ENCODE data around the gene ZBTB26.

The ZBTB26 gene

GRCh38 chr9:122950263-122950662 is 19.0 kb upstream of the ZBTB26 start:
- TF ChIP-seq, protein P1, sequence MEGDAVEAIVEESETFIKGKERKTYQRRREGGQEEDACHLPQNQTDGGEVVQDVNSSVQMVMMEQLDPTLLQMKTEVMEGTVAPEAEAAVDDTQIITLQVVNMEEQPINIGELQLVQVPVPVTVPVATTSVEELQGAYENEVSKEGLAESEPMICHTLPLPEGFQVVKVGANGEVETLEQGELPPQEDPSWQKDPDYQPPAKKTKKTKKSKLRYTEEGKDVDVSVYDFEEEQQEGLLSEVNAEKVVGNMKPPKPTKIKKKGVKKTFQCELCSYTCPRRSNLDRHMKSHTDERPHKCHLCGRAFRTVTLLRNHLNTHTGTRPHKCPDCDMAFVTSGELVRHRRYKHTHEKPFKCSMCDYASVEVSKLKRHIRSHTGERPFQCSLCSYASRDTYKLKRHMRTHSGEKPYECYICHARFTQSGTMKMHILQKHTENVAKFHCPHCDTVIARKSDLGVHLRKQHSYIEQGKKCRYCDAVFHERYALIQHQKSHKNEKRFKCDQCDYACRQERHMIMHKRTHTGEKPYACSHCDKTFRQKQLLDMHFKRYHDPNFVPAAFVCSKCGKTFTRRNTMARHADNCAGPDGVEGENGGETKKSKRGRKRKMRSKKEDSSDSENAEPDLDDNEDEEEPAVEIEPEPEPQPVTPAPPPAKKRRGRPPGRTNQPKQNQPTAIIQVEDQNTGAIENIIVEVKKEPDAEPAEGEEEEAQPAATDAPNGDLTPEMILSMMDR (IDR thresholded peaks at IDR 0.05; ENCODE audit: low read depth, low read length, missing control alignments), result no peak
- no peak for DNase-seq (ENCODE audit: low read depth)
- H3K4me3 ChIP-seq (ENCODE audit: low read depth, low read length), result no peak overlapping the region

- DNase-seq (ENCODE audit: low read depth), result no peak
- TF ChIP-seq, protein P1 (IDR thresholded peaks at IDR 0.05; ENCODE audit: low read depth, low read length, missing control alignments), result no peak
- no peak overlapping the region for H3K4me3 ChIP-seq (ENCODE audit: low read depth, low read length)
Observed at GRCh38 chr9:122949696-122950095, 18.4 kb upstream of the ZBTB26 start.

DNA sequence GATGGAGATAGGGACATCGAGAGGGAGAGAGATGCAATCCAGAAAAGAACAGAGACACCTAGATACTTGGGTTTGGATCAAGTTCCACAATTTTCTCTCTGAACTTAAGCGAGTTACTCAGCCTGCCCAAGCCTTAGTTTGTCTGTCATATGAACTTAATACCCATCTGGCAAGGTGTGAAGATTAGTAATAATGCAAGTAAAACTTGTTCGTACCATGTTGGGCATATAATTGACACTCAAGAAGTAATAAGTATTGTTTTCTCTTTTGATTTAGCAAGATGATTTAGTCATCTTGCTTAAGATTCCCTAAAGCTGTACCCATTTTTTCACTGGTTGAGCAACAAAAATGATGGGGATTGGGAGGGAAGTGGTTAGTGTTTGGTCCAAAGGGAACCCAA is 17.0 kb upstream of the ZBTB26 start:
- no peak for DNase-seq (ENCODE audit: low read depth)
- TF ChIP-seq, protein P1 (IDR thresholded peaks at IDR 0.05; ENCODE audit: low read depth, low read length, missing control alignments), result no peak
- no peak overlapping the region for H3K4me3 ChIP-seq (ENCODE audit: low read depth, low read length)

DNA sequence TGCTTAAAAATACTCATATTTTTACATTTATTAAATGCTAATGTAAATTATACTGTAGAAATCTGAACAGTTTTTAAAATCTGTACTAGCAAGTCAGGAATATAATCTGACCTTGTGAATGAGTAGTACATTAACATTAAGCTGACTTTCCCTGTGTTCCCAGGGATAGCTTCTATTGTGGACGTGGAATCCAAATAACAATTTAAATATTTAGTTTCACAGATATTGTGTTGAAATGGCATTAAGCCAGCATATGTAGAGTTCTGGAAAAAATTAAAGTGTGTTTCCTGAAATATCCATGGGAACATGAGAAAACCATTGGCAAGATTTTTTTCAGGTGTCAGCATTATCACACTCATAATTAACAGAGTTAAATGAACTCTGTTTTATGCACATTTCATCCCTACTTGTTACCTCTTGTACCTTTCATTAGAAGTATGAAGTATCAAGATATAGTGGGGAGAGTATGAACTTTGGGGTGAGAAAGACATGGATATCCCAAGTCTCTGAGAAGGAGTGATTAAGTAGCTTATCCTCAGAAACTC is 15.2 kb upstream of the ZBTB26 start:
- no peak for DNase-seq (ENCODE audit: low read depth)
- TF ChIP-seq, protein P1 (IDR thresholded peaks at IDR 0.05; ENCODE audit: low read depth, low read length, missing control alignments), result no peak
- no peak overlapping the region for H3K4me3 ChIP-seq (ENCODE audit: low read depth, low read length)

GRCh38 chr9:122944960-122945888 is 13.9 kb upstream of the ZBTB26 start:
- DNase-seq (ENCODE audit: low read depth), result no peak
- no peak overlapping the region for H3K4me3 ChIP-seq (ENCODE audit: low read depth, low read length)
- TF ChIP-seq, protein P1 (IDR thresholded peaks at IDR 0.05; ENCODE audit: low read depth, low read length, missing control alignments), result no peak

DNA sequence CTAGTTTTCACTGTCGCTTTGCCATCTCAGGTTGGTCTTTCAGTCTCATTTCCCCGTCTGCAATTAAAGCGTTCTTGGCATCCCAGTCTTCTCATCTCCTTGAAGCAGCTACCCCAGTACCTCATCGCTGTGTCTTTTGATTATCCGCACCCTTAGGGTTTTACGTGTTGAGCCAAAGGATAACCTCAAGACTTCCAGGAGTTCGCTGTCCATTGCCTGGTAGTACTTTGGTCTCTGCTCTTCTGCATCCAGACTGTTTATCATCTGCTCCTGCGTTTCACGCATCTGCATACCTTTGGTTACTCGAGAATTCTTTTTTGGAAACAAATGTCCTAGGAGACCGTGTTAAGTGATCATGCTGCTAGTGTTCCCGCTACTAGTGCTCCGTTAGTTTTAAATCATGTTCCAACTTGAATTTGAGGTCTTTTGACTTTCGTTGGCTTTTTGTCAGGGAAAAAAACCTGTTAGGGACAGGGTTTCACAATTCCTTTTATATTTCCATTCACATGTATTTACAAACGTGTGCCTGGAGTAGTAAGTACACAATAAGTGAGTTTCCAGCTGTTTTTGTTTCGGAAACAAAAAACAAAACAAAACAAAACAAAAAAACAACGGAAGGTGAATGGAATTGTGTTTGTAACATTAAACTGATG is 10.4 kb upstream of the ZBTB26 start:
- DNase-seq (ENCODE audit: low read depth), result no peak
- H3K4me3 ChIP-seq (ENCODE audit: low read depth, low read length), result peak overlapping the region; percentile 86
- TF ChIP-seq, protein P1 (IDR thresholded peaks at IDR 0.05; ENCODE audit: low read depth, low read length, missing control alignments), result no peak

Data from GM12864 (cell line).